GM18858 (cell line): ENCODE data around the gene NFATC4.

Experiments
- ATAC-seq: cut with Tn5 transposase; IDR thresholded peaks from one replicate; pipeline ENCODE4 v1.9.1; 2021; ENCODE audit not compliant: unreplicated experiment

The NFATC4 gene

GRCh38 chr14:24427537-24428508 is 59.8 kb downstream of the NFATC4 start:
- ATAC-seq: no peak

GRCh38 chr14:24428628-24429394 is 60.8 kb downstream of the NFATC4 start:
- no peak for ATAC-seq
